Prostate gland (tissue), 2 donors: ENCODE measurements around the gene GMDS. TPM values are rescaled to one million over a fixed set of nuclear protein-coding genes. Genes with fewer than 3 reads are reported as not detected.

ENCODE experiments used
- DNase-seq: peaks from one replicate; pipeline ENCODE4 v3.0.0-alpha.2; 2019; ENCODE audit warnings: low spot score
- H3K27ac ChIP-seq, 2 donors: fragments of 200-600 bp; sonication (generic); 2 replicates each; pipeline ENCODE4 v1.5.1; 2017 to 2019
- H3K27me3 ChIP-seq: fragments of 200-600 bp; sonication (generic); replicated peaks from 2 replicates; pipeline ENCODE4 v1.5.1; 2019; ENCODE audit not compliant: insufficient read depth
- H3K36me3 ChIP-seq, 2 donors: fragments of 200-600 bp; sonication (generic); 1 replicate in 1 of 2; 2 replicates in 1 of 2; pipeline versions ENCODE4 v1.5.1 to v1.8.1; 2017 to 2019
- H3K4me1 ChIP-seq: fragments of 200-600 bp; sonication (generic); replicated peaks from 2 replicates; pipeline ENCODE4 v1.5.1; 2019
- H3K4me3 ChIP-seq, 2 donors: fragments of 200-600 bp; sonication (generic); 2 replicates each; pipeline ENCODE4 v1.5.1; 2017 to 2019
- H3K9me3 ChIP-seq: fragments of 200-600 bp; sonication (generic); 2 replicates; pipeline ENCODE4 v1.5.1; 2017
- POLR2A ChIP-seq: fragments of 450-650 bp; IDR thresholded peaks from one replicate; pipeline ENCODE4 v1.6.1; 2016; ENCODE audit warnings: antibody characterized with exemption, mild to moderate bottlenecking
- POLR2AphosphoS5 ChIP-seq: sonication (generic); formaldehyde crosslinking; IDR thresholded peaks from one replicate; pipeline ENCODE4 v1.6.1; 2017; ENCODE audit warnings: antibody characterized with exemption
- WGBS: methylation state at CpG from one replicate; pipeline ENCODE4 v1.1.5; 2018; 5-methylcytosine and 5-hydroxymethylcytosine counted together
- intact Hi-C: fragments of 100-400 bp; cut with DNase I; formaldehyde crosslinking; loops from one replicate; pipeline ENCODE4 v1.14.2; 2022
- total RNA-seq, 2 donors: library from RNA; depleted of rRNA; stranded (reverse); fragments of >200 nt; gene quantifications; one replicate each; pipeline ENCODE4 v1.1.0, GENCODE V29; 2016
- TF ChIP-seq, protein P1 (sequence below), 4 experiments: fragments of 200-600 bp in 2 of 4; fragments of 450-650 bp in 2 of 4; sonication (generic) in 2 of 4; IDR thresholded peaks; 1 replicate in 3 of 4; 2 replicates in 1 of 4; pipeline ENCODE4 v1.5.1; 2016 to 2019; ENCODE audit warnings: antibody characterized with exemption in 4 of 4, mild to moderate bottlenecking in 2 of 4, moderate library complexity in 2 of 4

The GMDS gene
- total RNA-seq, 2 donors from 2014 or later: 24.9 to 29.9 TPM

DNA sequence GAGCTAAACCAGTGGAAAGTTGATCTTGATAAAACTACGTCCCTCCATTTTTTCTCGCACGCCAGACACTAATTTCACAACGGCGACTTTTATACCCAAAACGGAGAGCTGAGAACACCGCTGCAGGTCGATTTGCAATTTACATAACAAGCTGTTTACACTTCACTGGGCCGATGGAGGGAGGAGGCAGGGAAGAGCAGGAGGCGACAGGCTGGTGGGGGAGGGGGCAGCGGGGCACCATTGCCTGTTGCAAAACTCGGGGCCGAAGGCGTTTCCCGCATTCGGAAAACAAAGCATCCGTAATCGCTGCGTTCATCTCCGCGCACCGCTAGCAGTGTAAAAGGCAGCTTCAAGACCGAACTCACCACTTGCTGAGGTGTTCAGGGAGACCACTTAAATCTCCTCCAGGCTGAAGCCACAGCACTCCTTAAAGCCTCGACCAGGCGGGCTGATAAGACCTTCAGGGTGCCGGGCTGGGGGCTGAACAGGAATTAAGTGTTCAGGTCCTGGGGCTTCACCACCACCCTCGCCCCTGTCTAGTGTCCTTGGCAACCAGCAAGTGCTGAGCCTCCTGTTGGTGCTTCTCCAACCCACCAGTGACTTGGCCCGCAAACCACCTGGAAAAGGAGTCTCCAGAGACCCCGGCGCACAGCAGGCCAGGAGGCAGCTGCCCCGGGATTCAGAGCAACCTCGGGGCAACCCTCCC is 637.7 kb downstream of the GMDS start:
- 48% methylated on average over 32 of the region's 32 CpGs for WGBS
- peak overlapping the region in 1 of 2 donors; percentile 51 for H3K4me3 ChIP-seq
- TF ChIP-seq POLR2A: no peak
- TF ChIP-seq, protein P1, sequence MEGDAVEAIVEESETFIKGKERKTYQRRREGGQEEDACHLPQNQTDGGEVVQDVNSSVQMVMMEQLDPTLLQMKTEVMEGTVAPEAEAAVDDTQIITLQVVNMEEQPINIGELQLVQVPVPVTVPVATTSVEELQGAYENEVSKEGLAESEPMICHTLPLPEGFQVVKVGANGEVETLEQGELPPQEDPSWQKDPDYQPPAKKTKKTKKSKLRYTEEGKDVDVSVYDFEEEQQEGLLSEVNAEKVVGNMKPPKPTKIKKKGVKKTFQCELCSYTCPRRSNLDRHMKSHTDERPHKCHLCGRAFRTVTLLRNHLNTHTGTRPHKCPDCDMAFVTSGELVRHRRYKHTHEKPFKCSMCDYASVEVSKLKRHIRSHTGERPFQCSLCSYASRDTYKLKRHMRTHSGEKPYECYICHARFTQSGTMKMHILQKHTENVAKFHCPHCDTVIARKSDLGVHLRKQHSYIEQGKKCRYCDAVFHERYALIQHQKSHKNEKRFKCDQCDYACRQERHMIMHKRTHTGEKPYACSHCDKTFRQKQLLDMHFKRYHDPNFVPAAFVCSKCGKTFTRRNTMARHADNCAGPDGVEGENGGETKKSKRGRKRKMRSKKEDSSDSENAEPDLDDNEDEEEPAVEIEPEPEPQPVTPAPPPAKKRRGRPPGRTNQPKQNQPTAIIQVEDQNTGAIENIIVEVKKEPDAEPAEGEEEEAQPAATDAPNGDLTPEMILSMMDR (IDR thresholded peaks at IDR 0.05): no peak
- TF ChIP-seq POLR2AphosphoS5: no peak
- no peaks in the 10 kb centered on the region for H3K36me3 ChIP-seq
- no peaks in the 10 kb centered on the region for H3K9me3 ChIP-seq
- H3K27me3 ChIP-seq: peaks cover 2% of the 10 kb centered on the region
- no peak for DNase-seq
- intact Hi-C loops: loop anchor here (5.0 to 10.0 kb wide), 4 partner anchors 427 to 840 kb away; no protein-coding TSS in a partner anchor
- H3K4me1 ChIP-seq: peaks cover 3% of the 10 kb centered on the region
- peak overlapping the region; percentile 83 to 91 for H3K27ac ChIP-seq

DNA sequence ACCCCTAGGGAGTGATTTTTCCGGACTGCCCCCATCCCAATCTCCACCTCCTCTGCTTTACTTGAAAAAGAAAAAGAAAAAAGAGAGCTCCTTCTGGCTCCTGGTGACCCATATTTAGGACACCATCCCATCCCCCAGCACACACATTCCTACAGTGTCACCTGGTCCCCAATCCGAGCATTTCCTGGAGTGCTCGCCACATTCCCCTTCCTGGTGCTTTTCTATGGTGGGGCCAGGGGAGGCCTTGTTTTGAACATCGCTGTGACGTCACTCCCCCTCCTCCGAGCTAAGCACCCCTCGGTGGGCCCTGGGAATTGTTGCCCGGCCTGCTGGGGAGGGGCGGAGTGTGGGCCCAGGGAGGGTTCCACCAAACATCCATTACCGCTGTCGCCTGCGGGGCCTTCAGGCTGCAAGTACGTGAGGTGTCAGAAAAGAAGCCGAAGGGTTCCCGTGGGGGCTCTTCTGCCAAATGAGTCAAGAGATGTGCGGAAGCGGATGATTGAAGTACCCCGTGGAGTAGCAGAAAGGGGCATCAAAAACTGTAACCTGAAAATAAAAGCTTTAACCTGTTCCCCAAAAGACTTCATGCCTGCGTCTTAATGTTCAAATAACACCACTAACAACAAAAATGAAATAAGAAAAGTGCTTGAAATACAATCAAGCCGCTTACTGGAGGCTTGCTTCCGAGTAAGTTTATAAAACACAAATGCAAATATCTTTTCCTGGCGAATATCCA is 638.5 kb downstream of the GMDS start:
- no peaks in the 10 kb centered on the region for H3K9me3 ChIP-seq
- no peaks in the 10 kb centered on the region for H3K36me3 ChIP-seq
- no peak for TF ChIP-seq POLR2A
- no peak for TF ChIP-seq POLR2AphosphoS5
- TF ChIP-seq, protein P1 (IDR thresholded peaks at IDR 0.05): no peak
- DNase-seq: no peak
- peaks cover 2% of the 10 kb centered on the region for H3K27me3 ChIP-seq
- H3K4me1 ChIP-seq: peaks cover 3% of the 10 kb centered on the region
- 53% methylated on average over 22 of the region's 22 CpGs for WGBS
- intact Hi-C loops: loop anchor here (5.0 to 10.0 kb wide), 4 partner anchors 428 to 840 kb away; no protein-coding TSS in a partner anchor
- peak overlapping the region; percentile 43 to 91 for H3K27ac ChIP-seq
- H3K4me3 ChIP-seq: peak overlapping the region in 1 of 2 donors; percentile 4

DNA sequence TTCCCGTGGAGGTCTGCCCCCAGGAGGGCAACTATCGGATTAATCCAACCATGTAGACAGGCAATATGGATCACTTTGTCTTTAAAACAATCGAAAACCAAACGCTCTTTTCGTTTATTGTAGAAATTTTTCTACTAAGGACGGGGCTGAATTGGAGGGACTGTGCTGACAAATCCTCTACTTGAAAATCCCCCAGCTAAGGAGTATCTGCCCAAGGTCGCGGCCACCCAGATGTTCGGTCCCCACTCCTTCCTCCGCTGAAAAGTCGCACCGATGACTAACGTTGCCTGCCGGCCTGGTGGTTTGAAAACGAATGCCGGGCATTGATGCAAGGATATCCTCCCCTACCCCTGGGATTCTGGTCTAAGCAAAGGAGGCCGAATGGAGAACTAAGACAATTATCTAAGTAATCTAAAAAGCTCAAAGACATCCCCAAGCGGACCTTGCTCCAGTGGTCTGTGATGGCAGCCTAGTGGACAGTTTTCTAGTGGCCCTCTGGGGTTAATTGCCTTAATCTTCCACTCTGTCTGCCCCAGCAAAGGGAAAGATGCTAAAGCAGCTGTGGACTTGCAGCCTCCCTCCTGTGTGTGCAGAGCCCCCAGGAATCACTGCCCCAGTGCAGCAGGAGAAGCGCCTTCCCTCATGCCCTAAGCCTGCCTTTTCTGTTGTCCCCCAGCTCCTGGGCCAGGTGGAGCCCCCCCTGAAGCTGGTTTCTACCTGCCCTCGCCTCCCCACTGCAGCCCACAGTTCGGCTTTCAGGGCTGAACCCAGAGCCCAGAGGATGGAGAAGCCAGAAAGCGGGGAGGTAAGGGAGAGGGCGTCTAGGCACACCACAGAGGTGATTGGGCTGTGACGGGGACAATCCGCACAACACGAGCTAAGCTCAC is 639.3 kb downstream of the GMDS start:
- TF ChIP-seq POLR2AphosphoS5 (no peak), POLR2A (no peak)
- TF ChIP-seq, protein P1 (IDR thresholded peaks at IDR 0.05): no peak
- Histone ChIP-seq H3K36me3 (no peaks in the 10 kb centered on the region), H3K27ac (peak overlapping the region in 1 of 2 donors; percentile 43), H3K9me3 (no peaks in the 10 kb centered on the region), H3K4me1 (peaks cover 3% of the 10 kb centered on the region), H3K4me3 (no peak overlapping the region), H3K27me3 (peaks cover 2% of the 10 kb centered on the region)
- intact Hi-C loops: loop anchor here (2.0 to 10.0 kb wide), 5 partner anchors 429 to 1029 kb away; no protein-coding TSS in a partner anchor
- DNase-seq: no peak
- WGBS: 72% methylated on average over 26 of the region's 26 CpGs

DNA sequence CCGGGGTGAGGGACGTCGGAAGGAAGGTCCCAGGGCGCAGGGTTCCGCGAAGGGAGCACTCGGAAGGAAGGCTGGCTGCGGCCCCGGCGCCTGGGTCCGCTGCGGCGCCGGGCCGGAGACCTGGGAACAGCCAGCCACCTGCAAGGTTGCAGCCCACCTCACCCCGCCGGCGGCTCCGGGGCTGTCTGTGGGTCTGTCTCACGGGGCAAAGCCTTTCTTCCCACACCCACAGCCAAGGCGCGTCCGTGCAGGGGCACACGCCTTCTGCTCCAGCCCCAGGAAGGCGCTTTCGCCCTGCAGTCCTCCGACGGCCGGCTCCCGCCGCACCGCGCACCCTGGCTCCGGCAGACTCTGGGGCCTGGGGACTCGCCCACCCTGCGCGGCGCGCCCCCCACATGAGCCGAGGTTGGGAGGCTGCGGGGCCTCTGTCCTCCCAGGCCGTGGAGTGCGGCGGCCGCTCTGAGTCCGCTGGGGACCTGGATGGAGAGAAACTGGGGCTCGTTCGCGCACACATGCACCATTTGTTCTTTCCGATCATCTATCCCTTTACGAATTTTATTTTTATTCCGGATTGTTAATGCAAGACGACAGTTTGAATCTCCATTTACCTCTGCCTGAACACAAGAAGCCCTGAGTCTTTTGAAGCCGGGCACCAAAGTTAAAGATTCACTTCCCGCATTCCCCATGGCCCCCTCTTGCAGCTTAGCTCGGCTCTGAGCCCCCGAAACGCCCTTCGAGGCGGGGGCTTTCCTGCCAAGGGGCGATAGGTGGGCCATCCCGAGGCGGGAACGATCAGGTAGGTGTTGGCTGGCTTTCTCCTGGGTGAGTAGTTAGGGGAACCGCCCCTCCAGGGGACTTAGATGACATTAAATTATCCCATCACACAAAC is 640.2 kb downstream of the GMDS start:
- peaks cover 2% of the 10 kb centered on the region for H3K27me3 ChIP-seq
- TF ChIP-seq, protein P1 (IDR thresholded peaks at IDR 0.05): no peak
- TF ChIP-seq POLR2AphosphoS5 (no peak), POLR2A (no peak)
- peaks cover 3% of the 10 kb centered on the region for H3K4me1 ChIP-seq
- intact Hi-C loops: loop anchor here (2.0 to 10.0 kb wide), 5 partner anchors 430 to 1030 kb away; no protein-coding TSS in a partner anchor
- peak overlapping the region; percentile 24 to 26 for H3K4me3 ChIP-seq
- H3K36me3 ChIP-seq: no peaks in the 10 kb centered on the region
- no peak overlapping the region for H3K27ac ChIP-seq
- no peaks in the 10 kb centered on the region for H3K9me3 ChIP-seq
- 35% methylated on average over 50 of the region's 65 CpGs for WGBS
- DNase-seq: no peak
